Esophagus muscularis mucosa (tissue), 4 donors: ENCODE results near the gene NCAPH2. TPM values are rescaled to one million over a fixed set of nuclear protein-coding genes. Genes with fewer than 3 reads are reported as not detected.

Source experiments
- DNase-seq: peaks from one replicate; pipeline ENCODE4 v3.0.0-alpha.2; 2017; ENCODE audit errors: extremely low spot score
- H3K27ac ChIP-seq, 4 donors: fragments of 200-600 bp; sonication (generic); replicated peaks in 1 of 4; 1 replicate in 3 of 4; 2 replicates in 1 of 4; pipeline ENCODE4 v1.5.1; 2016 to 2019; ENCODE audit warnings: mild to moderate bottlenecking in 1 of 4
- H3K27me3 ChIP-seq, 4 donors: fragments of 200-600 bp; sonication (generic); one replicate each; pipeline versions ENCODE4 v1.5.1 to v1.6.0; 2016 to 2019
- H3K36me3 ChIP-seq, 4 donors: fragments of 200-600 bp; sonication (generic); one replicate each; pipeline ENCODE4 v1.5.1; 2016 to 2019
- H3K4me1 ChIP-seq, 4 donors: fragments of 200-600 bp; sonication (generic); one replicate each; pipeline ENCODE4 v1.5.1; 2016 to 2019
- H3K4me3 ChIP-seq, 4 donors: fragments of 200-600 bp; sonication (generic); 1 replicate in 2 of 4; 2 replicates in 2 of 4; pipeline ENCODE4 v1.5.1; 2016 to 2019; ENCODE audit warnings: mild to moderate bottlenecking in 4 of 4, moderate library complexity in 1 of 4
- H3K9me3 ChIP-seq, 4 donors: fragments of 200-600 bp; sonication (generic); 1 replicate in 3 of 4; 2 replicates in 1 of 4; pipeline ENCODE4 v1.5.1; 2016 to 2019
- EP300 ChIP-seq: sonication (generic); formaldehyde crosslinking; IDR thresholded peaks from one replicate; pipeline ENCODE4 v1.6.1; 2017; ENCODE audit warnings: antibody characterized with exemption
- POLR2A ChIP-seq: fragments of 450-650 bp; IDR thresholded peaks from one replicate; pipeline ENCODE4 v1.6.1; 2017; ENCODE audit warnings: antibody characterized with exemption, moderate library complexity, mild to moderate bottlenecking, low read depth
- POLR2AphosphoS5 ChIP-seq, 2 donors: sonication (generic); formaldehyde crosslinking; IDR thresholded peaks; one replicate each; pipeline ENCODE4 v1.6.1; 2017; ENCODE audit warnings: antibody characterized with exemption in 2 of 2
- WGBS: methylation state at CpG from one replicate; pipeline ENCODE4 v1.1.5; 2018; 5-methylcytosine and 5-hydroxymethylcytosine counted together
- intact Hi-C: fragments of 100-400 bp; cut with DNase I; formaldehyde crosslinking; loops from one replicate; pipeline ENCODE4 v1.15.1; 2023
- total RNA-seq, 4 donors: library from RNA; depleted of rRNA; stranded (reverse); fragments of >200 nt; gene quantifications; one replicate each; pipeline versions ENCODE4 v1.1.0 to v1.2.1, GENCODE V29; 2016
- TF ChIP-seq, protein P1 (sequence below), 3 experiments: fragments of 200-600 bp in 2 of 3; fragments of 450-650 bp in 1 of 3; sonication (generic) in 2 of 3; IDR thresholded peaks; one replicate each; pipeline ENCODE4 v1.5.1; 2017 to 2019; ENCODE audit warnings: antibody characterized with exemption in 3 of 3, mild to moderate bottlenecking in 2 of 3, moderate library complexity in 1 of 3

The NCAPH2 gene
- total RNA-seq, 4 donors from 2014 or later = 30.3 to 44.6 (median 41.7) TPM

DNA sequence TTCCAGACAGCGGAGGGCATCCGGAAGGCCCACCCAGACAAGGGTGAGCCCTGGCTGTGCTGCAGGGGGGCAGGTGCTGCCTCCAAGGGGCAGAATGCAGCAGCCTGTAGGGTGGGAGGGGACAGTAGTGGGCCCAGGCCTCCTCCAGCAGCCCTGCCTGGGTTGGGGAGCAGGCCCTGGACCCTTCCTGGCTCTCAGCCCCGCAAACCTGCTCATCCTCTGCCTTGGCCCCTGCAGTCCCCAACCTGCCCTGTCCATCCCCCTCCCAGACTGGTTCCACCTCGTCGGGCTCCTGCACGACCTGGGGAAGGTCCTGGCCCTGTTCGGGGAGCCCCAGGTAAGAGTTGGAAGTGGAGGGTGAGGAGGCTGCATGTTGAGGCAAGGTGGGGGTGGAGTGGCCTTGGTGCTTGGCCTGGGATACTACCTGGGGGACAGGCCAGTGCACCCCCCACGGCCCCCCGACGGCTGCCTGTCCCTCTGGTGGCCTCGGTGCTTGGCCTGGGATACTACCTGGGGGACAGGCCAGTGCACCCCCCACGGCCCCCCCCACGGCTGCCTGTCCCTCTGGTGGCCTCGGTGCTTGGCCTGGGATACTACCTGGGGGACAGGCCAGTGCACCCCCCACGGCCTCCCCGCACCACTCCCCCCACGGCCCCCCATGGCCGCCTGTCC lies 19.9 kb upstream of the NCAPH2 start:
- H3K36me3 ChIP-seq = no peaks in the 10 kb centered on the region
- H3K4me1 ChIP-seq = no peaks in the 10 kb centered on the region
- H3K27ac ChIP-seq = no peak overlapping the region
- TF ChIP-seq EP300 = no peak
- TF ChIP-seq POLR2AphosphoS5 (IDR thresholded peaks at IDR 0.05) = no peak
- no peak for TF ChIP-seq POLR2A
- TF ChIP-seq, protein P1, sequence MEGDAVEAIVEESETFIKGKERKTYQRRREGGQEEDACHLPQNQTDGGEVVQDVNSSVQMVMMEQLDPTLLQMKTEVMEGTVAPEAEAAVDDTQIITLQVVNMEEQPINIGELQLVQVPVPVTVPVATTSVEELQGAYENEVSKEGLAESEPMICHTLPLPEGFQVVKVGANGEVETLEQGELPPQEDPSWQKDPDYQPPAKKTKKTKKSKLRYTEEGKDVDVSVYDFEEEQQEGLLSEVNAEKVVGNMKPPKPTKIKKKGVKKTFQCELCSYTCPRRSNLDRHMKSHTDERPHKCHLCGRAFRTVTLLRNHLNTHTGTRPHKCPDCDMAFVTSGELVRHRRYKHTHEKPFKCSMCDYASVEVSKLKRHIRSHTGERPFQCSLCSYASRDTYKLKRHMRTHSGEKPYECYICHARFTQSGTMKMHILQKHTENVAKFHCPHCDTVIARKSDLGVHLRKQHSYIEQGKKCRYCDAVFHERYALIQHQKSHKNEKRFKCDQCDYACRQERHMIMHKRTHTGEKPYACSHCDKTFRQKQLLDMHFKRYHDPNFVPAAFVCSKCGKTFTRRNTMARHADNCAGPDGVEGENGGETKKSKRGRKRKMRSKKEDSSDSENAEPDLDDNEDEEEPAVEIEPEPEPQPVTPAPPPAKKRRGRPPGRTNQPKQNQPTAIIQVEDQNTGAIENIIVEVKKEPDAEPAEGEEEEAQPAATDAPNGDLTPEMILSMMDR (IDR thresholded peaks at IDR 0.05) = no peak
- intact Hi-C loops = no loop called here
- DNase-seq = no peak
- 76% methylated on average over 8 of the region's 18 CpGs for WGBS
- H3K4me3 ChIP-seq = no peak overlapping the region
- H3K9me3 ChIP-seq = no peaks in the 10 kb centered on the region
- peaks cover 0 to 66% (median 17%) of the 10 kb centered on the region in 4 donors for H3K27me3 ChIP-seq

DNA sequence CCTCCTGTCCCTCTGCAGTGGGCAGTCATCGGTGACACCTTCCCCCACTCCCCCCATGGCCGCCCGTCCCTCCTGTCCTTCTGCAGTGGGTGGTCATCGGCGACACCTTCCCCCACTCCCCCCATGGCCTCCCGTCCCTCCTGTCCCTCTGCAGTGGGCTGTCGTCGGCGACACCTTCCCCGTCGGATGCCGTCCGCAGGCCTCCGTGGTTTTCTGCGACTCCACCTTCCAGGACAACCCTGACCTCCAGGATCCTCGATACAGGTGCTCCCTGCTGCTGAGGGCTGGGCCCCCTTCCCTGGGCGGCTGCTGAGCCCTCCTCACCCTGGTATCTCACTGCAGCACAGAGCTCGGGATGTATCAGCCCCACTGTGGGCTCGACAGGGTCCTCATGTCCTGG lies 19.1 kb upstream of the NCAPH2 start:
- H3K36me3 ChIP-seq = no peaks in the 10 kb centered on the region
- H3K27ac ChIP-seq = no peak overlapping the region
- 72% methylated on average over 15 of the region's 19 CpGs for WGBS
- no peak overlapping the region for H3K4me3 ChIP-seq
- intact Hi-C loops = no loop called here
- H3K4me1 ChIP-seq = no peaks in the 10 kb centered on the region
- no peaks in the 10 kb centered on the region for H3K9me3 ChIP-seq
- no peak for DNase-seq
- TF ChIP-seq POLR2AphosphoS5 (IDR thresholded peaks at IDR 0.05) = no peak
- TF ChIP-seq EP300 = no peak
- TF ChIP-seq, protein P1 (IDR thresholded peaks at IDR 0.05) = no peak
- TF ChIP-seq POLR2A = no peak
- H3K27me3 ChIP-seq = peaks cover 0 to 59% (median 11%) of the 10 kb centered on the region in 4 donors

DNA sequence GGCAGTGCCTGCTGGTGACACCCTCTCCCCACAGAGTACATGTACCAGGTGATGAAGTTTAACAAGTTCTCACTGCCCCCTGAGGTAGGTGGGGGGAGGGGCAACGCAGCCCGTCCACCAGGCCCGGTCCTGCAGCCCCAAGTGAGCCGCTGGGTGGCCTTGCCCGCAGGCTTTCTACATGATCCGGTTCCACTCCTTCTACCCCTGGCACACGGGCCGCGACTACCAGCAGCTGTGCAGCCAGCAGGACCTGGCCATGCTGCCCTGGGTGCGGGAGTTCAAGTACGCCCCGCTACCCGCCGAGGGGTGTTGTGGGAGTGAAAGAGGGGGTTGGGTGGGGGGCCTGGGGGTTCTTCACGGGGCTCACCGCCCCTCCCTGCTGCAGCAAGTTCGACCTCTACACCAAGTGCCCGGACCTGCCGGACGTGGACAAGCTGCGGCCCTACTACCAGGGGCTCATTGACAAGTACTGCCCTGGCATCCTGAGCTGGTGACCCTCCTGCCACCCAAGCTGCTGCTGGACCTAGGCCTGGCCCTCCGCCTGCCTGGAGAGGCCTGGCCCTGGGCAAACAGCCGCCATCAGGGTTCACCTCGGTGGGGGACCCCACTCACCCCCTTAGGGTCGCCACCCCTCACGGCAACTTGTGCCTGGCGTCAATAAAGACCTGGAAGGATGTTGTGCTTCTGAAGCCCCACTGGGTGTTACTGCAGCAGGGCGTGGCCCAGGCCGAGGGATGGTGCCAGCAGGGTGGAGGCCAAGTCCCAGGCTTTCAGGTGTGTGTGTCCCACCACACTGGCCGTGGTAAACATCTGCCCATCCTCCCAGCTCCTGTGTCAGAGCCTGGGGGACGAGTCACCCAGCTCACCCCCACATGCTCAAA lies 18.4 kb upstream of the NCAPH2 start:
- H3K4me3 ChIP-seq = no peak overlapping the region
- H3K9me3 ChIP-seq = no peaks in the 10 kb centered on the region
- intact Hi-C loops = no loop called here
- H3K27ac ChIP-seq = no peak overlapping the region
- peaks cover 0 to 52% (median 7%) of the 10 kb centered on the region in 4 donors for H3K27me3 ChIP-seq
- no peak for DNase-seq
- no peaks in the 10 kb centered on the region for H3K36me3 ChIP-seq
- H3K4me1 ChIP-seq = no peaks in the 10 kb centered on the region
- WGBS = 74% methylated on average over 18 of the region's 31 CpGs
- TF ChIP-seq EP300 (no peak), POLR2AphosphoS5 (IDR thresholded peaks at IDR 0.05) (no peak), POLR2A (no peak)
- TF ChIP-seq, protein P1 (IDR thresholded peaks at IDR 0.05) = no peak

DNA sequence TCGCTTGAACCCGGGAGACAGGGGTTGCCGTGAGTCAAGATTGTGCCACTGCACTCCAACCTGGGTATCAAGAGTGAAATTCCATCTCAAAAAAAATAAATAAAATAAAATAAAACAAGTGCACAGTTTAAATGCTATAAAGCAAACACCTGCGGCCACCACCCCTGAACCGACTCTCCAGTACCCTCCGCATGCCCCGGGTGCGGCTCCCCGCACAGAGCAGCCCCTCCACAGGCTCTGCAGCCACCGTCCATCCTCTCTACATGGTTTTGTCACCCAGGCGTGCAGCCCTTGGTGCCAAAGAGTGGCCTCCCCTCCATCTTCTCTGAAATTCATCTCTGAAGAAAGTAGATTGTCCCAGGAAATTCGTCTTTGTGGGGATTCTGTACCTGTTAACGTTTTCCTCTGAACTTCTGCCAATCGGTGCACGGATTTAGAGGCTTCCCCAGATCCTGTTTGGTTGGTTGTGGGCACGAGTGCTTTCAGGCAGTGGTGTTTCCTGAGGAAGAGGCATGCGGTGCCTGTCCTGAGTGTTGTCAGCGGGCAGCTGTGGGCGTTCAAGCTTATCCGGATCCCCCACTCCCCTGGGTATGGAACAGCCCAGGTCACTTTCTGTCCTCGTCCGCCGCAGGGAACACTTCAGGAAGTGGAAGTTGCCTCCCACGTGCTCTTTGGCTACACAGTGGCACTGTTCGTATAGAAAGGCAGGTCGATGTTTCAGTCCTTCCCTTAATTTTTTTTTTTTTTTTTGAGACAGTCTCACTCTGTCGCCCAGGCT lies 17.3 kb upstream of the NCAPH2 start:
- Histone ChIP-seq H3K4me3 (no peak overlapping the region), H3K9me3 (no peaks in the 10 kb centered on the region), H3K4me1 (no peaks in the 10 kb centered on the region), H3K36me3 (no peaks in the 10 kb centered on the region), H3K27ac (no peak overlapping the region), H3K27me3 (peaks cover 0 to 43% (median 3%) of the 10 kb centered on the region in 4 donors)
- 71% methylated on average over 27 of the region's 27 CpGs for WGBS
- DNase-seq = no peak
- no peak for TF ChIP-seq POLR2A
- intact Hi-C loops = no loop called here

DNA sequence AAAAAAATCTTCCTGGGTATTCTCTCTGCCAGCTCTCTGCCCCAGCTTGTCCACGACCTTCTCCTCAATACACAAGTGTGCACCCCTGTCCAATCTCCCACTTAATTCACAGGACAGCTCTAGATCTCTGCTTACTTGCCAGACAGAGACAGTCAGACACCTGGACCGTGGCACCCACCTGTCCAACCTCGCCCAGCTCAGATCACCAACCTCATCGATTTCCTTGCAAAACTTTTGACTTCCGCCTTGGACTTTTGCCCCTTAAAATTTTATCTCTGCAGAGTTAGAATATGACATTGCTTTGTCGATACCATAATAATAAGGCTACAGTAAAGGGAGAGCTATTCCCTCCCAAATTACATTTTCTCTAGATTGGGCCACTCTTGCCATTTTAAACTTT lies 10.9 kb upstream of the NCAPH2 start:
- Histone ChIP-seq H3K9me3 (no peaks in the 10 kb centered on the region), H3K4me1 (peaks cover 0 to 5% (median 0%) of the 10 kb centered on the region in 4 donors), H3K27me3 (peaks cover 0 to 11% (median 0%) of the 10 kb centered on the region in 4 donors), H3K4me3 (no peak overlapping the region), H3K27ac (no peak overlapping the region), H3K36me3 (peaks cover 0 to 3% (median under 1%) of the 10 kb centered on the region in 4 donors)
- intact Hi-C loops = no loop called here
- TF ChIP-seq POLR2A = no peak
- TF ChIP-seq, protein P1 (IDR thresholded peaks at IDR 0.05) = no peak
- TF ChIP-seq EP300 = no peak
- TF ChIP-seq POLR2AphosphoS5 (IDR thresholded peaks at IDR 0.05) = no peak
- WGBS = 91% methylated on average over 6 of the region's 6 CpGs
- no peak for DNase-seq
